Measurements from ENCODE around the gene ZC3H18. TPM values are rescaled to one million over a fixed set of nuclear protein-coding genes. Genes with fewer than 3 reads are reported as not detected.
A peak's percentile ranks its signal among the peaks of the same experiment; 100 is the strongest.
"Not testable (repeated sequence)": the region's sequence is repeated elsewhere in the genome, so short reads cannot be mapped to it uniquely, and the experiment has no call there.

The ZC3H18 gene
- total and polyA plus RNA-seq, 9 donors: 9.2 to 34.8 (median 31.4) TPM

GRCh38 chr16:88658714-88659113, 88.5 kb downstream of the ZC3H18 start:
- Histone ChIP-seq H3K9me3 (replicated peaks; ENCODE audit: control insufficient read depth, low read depth, low read length) (no peaks in the 10 kb centered on the region), H3K27me3 (ENCODE audit: control insufficient read depth, insufficient read depth, low read length) (no peaks in the 10 kb centered on the region), H3K27ac (ENCODE audit: low read length) (no peak overlapping the region), H3K36me3 (ENCODE audit: control insufficient read depth, insufficient read depth, low read length) (peaks cover 48% of the 10 kb centered on the region), H3K4me1 (ENCODE audit: control insufficient read depth, insufficient read depth, low read length) (peaks cover 10% of the 10 kb centered on the region), H3K4me3 (ENCODE audit: low read length) (no peak overlapping the region)
- no peak for DNase-seq
- WGBS (ENCODE audit: insufficient coverage): 67% methylated on average over 10 of the region's 15 CpGs

DNA sequence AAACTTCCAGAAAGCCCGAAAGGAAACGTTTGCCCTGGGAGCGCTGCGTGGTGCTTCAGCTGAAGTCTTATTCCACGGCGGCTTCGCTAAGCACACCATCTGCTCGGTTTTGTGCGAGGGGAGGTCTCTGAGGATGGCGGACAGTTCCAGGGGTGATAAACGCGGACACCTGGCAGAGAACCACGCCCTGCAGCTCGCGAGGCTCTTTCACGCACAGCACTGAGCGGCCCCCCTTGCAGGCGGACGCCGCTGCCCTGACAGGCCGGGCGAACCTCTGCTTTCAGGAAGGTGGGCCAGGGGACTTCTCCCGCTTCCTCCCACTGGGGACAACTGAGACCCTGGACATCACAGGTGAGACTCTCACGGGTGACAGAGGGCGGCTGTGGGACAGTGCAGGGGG, 89.0 kb downstream of the ZC3H18 start:
- H3K36me3 ChIP-seq (ENCODE audit: control insufficient read depth, insufficient read depth, low read length): peaks cover 44% of the 10 kb centered on the region
- no peak for DNase-seq
- H3K27ac ChIP-seq (ENCODE audit: low read length): no peak overlapping the region
- no peaks in the 10 kb centered on the region for H3K27me3 ChIP-seq (ENCODE audit: control insufficient read depth, insufficient read depth, low read length)
- no peaks in the 10 kb centered on the region for H3K9me3 ChIP-seq (replicated peaks; ENCODE audit: control insufficient read depth, low read depth, low read length)
- H3K4me1 ChIP-seq (ENCODE audit: control insufficient read depth, insufficient read depth, low read length): peaks cover 14% of the 10 kb centered on the region
- H3K4me3 ChIP-seq (ENCODE audit: low read length): no peak overlapping the region
- WGBS (ENCODE audit: insufficient coverage): 88% methylated on average over 22 of the region's 25 CpGs

DNA sequence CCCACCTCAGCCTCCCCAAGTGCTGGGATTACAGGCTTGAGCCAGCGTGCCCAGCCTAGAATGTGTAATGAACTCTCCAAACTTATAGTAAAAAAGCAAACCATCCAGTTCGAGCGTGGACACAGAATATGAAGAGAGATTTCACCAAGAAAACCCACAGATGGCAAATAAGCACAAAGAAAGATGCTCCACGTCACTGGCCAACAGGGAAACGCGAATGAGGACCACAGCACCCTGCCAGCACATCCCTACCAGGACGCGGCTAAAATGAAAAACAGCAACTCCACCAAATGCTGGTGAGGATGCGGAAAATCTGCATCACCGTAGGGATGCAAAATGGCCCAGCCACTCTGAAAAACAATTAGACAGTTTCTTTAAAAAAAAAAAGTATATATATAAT, 91.3 kb downstream of the ZC3H18 start:
- DNase-seq: no peak
- H3K4me1 ChIP-seq (ENCODE audit: control insufficient read depth, insufficient read depth, low read length): peaks cover 26% of the 10 kb centered on the region
- 77% methylated on average over 3 of the region's 10 CpGs for WGBS (ENCODE audit: insufficient coverage)
- H3K36me3 ChIP-seq (ENCODE audit: control insufficient read depth, insufficient read depth, low read length): peaks cover 22% of the 10 kb centered on the region
- H3K9me3 ChIP-seq (replicated peaks; ENCODE audit: control insufficient read depth, low read depth, low read length): no peaks in the 10 kb centered on the region
- no peak overlapping the region for H3K4me3 ChIP-seq (ENCODE audit: low read length)
- H3K27me3 ChIP-seq (ENCODE audit: control insufficient read depth, insufficient read depth, low read length): no peaks in the 10 kb centered on the region
- H3K27ac ChIP-seq (ENCODE audit: low read length): no peak overlapping the region

GRCh38 chr16:88662222-88662842, 92.1 kb downstream of the ZC3H18 start:
- H3K27ac ChIP-seq (ENCODE audit: low read length): peak overlapping the region; percentile 71
- H3K27me3 ChIP-seq (ENCODE audit: control insufficient read depth, insufficient read depth, low read length): no peaks in the 10 kb centered on the region

DNA sequence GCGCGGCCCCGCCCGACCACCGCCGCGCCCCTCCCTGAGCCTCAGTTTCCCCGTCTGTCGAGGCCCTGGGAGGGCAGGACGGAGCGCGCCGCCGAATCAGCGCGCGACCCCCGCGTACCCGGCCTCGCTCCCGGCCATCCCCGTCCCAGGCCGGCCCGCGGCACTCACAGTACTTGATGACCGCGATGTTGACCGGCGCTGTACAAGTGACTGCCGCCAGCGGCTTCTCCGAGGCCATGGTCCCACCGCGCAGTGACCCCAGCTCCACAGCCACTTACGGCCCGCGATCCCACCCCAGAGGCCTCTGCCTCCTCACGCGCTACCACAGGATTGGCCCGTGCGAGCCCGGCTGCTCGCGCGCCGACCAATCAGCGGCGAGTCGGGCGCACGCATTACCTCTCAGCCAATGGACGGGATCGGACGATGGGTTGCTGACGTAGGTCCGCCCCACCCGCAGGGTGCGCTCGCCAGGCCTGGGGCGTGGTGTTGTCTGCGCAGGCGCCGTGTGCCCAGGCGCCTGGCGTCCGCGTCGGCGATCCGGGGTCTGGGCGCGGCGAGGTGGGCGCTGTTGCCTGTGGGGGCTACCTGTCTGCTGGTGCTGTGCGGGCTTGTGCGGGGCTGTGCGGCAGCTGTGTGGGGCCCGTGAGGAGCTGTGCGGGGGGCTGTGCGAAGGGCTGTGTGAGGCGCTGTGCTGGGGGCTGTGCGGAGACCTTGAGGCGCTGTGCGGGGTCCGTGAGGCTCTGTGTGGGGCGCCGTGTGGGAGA, 92.8 kb downstream of the ZC3H18 start, which contains the start of gene MVD:
Gene MVD (minus strand): TSS at position 249 of the 764 bp plus-strand sequence. CDS start 11 bp downstream, at position 238.
- H3K4me3 ChIP-seq (ENCODE audit: low read length): peak within 1 kb of the TSS; percentile 95
- H3K9me3 ChIP-seq (replicated peaks; ENCODE audit: control insufficient read depth, low read depth, low read length): no peaks in the 10 kb centered on the region
- DNase-seq: peak; percentile 99
- H3K4me1 ChIP-seq (ENCODE audit: control insufficient read depth, insufficient read depth, low read length): peaks cover 31% of the 10 kb centered on the region
- WGBS (ENCODE audit: insufficient coverage): under 1% methylated on average over 88 of the region's 88 CpGs
- peaks cover 10% of the 10 kb centered on the region for H3K36me3 ChIP-seq (ENCODE audit: control insufficient read depth, insufficient read depth, low read length)
- no peaks in the 10 kb centered on the region for H3K27me3 ChIP-seq (ENCODE audit: control insufficient read depth, insufficient read depth, low read length)
- H3K27ac ChIP-seq (ENCODE audit: low read length): peak within 1 kb of the TSS; percentile 76

More at GRCh38 chr16:88662222-88662842, 92.1 kb downstream of the ZC3H18 start:
- 1% methylated on average over 47 of the region's 49 CpGs for WGBS (ENCODE audit: insufficient coverage)
- H3K4me3 ChIP-seq (ENCODE audit: low read length): peak overlapping the region; percentile 77
- no peak for DNase-seq
- H3K4me1 ChIP-seq (ENCODE audit: control insufficient read depth, insufficient read depth, low read length): peaks cover 27% of the 10 kb centered on the region
- H3K36me3 ChIP-seq (ENCODE audit: control insufficient read depth, insufficient read depth, low read length): peaks cover 15% of the 10 kb centered on the region
- no peaks in the 10 kb centered on the region for H3K9me3 ChIP-seq (replicated peaks; ENCODE audit: control insufficient read depth, low read depth, low read length)

DNA sequence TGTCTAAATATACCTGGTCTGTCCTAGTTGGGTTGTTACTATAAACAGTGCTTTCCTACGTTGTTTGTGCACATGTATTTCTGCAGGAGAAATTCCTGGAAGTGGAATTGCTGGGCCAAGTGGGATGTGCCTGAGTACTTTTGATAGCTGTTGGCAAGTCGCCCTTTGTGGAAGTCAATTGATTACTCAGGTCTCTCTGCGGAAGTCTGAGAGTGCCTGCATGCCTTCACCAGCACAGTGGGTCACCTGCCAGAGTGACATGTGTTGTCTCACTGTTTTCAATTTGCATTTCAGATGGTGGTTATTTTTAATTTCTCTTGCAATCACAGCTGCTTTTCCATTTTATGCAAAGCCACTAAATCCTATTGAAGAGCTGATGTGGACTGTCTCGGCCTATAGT, 94.9 kb downstream of the ZC3H18 start:
- DNase-seq: peak; percentile 64
- no peaks in the 10 kb centered on the region for H3K27me3 ChIP-seq (ENCODE audit: control insufficient read depth, insufficient read depth, low read length)
- H3K27ac ChIP-seq (ENCODE audit: low read length): peak overlapping the region; percentile 62
- H3K4me1 ChIP-seq (ENCODE audit: control insufficient read depth, insufficient read depth, low read length): peaks cover 31% of the 10 kb centered on the region
- no peaks in the 10 kb centered on the region for H3K9me3 ChIP-seq (replicated peaks; ENCODE audit: control insufficient read depth, low read depth, low read length)
- H3K36me3 ChIP-seq (ENCODE audit: control insufficient read depth, insufficient read depth, low read length): peaks cover 8% of the 10 kb centered on the region
- no peak overlapping the region for H3K4me3 ChIP-seq (ENCODE audit: low read length)
- WGBS (ENCODE audit: insufficient coverage): 89% methylated on average over 2 of the region's 4 CpGs

DNA sequence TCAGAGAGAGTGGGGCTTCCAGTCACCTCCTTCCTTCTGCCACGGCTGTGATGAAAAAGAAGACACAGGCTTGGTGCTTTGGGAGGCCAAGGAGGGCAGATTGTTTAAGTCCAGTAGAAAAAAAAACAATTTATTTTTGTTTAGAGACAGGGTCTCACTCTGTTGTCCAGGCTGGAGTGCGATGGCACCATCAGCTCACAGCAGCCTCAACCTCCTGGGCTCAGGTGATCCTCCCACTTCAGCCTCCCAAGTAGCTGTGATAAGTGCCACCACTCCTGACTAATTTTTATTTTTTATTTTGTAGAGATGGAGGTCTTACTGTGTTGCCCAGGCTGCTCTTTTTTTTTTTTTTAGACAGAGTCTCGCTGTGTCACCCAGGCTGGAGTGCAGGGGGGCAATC, 95.4 kb downstream of the ZC3H18 start:
- H3K27ac ChIP-seq (ENCODE audit: low read length): peak overlapping the region; percentile 62
- peaks cover 31% of the 10 kb centered on the region for H3K4me1 ChIP-seq (ENCODE audit: control insufficient read depth, insufficient read depth, low read length)
- no CpG with 5 or more reads among the region's 3 CpGs for WGBS (ENCODE audit: insufficient coverage)
- H3K36me3 ChIP-seq (ENCODE audit: control insufficient read depth, insufficient read depth, low read length): peaks cover 8% of the 10 kb centered on the region
- H3K9me3 ChIP-seq (replicated peaks; ENCODE audit: control insufficient read depth, low read depth, low read length): no peaks in the 10 kb centered on the region
- no peaks in the 10 kb centered on the region for H3K27me3 ChIP-seq (ENCODE audit: control insufficient read depth, insufficient read depth, low read length)
- no peak overlapping the region for H3K4me3 ChIP-seq (ENCODE audit: low read length)
- no peak for DNase-seq

DNA sequence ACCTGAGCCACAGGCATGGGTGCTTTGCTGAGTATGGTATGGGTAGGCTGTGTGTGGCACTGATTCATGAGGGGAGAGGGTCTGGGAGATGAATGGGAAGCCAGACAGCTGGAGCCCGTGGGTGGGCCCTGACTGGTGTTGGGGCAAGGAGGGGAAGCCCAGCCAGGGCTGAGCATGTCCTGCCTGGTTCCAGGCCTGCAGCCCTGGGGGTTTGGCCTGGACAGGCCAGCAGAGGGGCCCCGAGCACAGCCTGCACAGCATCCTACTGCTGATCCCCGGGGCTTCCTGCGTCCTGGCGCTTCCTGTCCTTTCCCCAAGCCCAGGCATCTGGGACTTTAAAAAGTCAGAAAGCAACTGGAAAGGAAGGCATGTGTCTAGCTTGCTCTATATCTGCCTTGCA, 97.3 kb downstream of the ZC3H18 start:
- peaks cover 11% of the 10 kb centered on the region for H3K36me3 ChIP-seq (ENCODE audit: control insufficient read depth, insufficient read depth, low read length)
- H3K27ac ChIP-seq (ENCODE audit: low read length): no peak overlapping the region
- WGBS (ENCODE audit: insufficient coverage): 20% methylated on average over 2 of the region's 5 CpGs
- H3K27me3 ChIP-seq (ENCODE audit: control insufficient read depth, insufficient read depth, low read length): no peaks in the 10 kb centered on the region
- H3K9me3 ChIP-seq (replicated peaks; ENCODE audit: control insufficient read depth, low read depth, low read length): no peaks in the 10 kb centered on the region
- H3K4me3 ChIP-seq (ENCODE audit: low read length): no peak overlapping the region
- DNase-seq: no peak
- H3K4me1 ChIP-seq (ENCODE audit: control insufficient read depth, insufficient read depth, low read length): peaks cover 26% of the 10 kb centered on the region

DNA sequence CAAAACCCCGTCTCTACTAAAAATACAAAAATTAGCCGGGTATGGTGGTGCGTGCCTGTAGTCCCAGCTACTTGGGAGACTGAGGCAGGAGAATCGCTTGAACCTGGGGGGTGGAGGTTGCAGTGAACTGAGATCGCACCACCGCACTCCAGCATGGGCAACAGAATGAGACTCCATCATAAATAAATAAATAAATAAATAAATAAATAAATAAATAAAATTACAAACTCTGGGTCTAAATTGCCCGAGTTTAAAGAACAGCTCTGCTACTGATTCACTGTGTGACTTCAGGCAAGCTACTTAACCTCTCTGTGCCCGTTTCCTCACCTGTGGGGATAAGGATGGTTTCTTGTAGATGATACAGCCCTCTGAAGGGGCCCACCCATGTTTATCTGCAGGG, 99.3 kb downstream of the ZC3H18 start:
- WGBS (ENCODE audit: insufficient coverage): no CpG with 5 or more reads among the region's 8 CpGs
- Histone ChIP-seq H3K36me3 (ENCODE audit: control insufficient read depth, insufficient read depth, low read length) (peaks cover 11% of the 10 kb centered on the region), H3K4me1 (ENCODE audit: control insufficient read depth, insufficient read depth, low read length) (peaks cover 36% of the 10 kb centered on the region)
- not testable (repeated sequence) for H3K27ac ChIP-seq (ENCODE audit: low read length); DNase-seq; H3K27me3 ChIP-seq (ENCODE audit: control insufficient read depth, insufficient read depth, low read length); H3K9me3 ChIP-seq (replicated peaks; ENCODE audit: control insufficient read depth, low read depth, low read length); H3K4me3 ChIP-seq (ENCODE audit: low read length)

DNA sequence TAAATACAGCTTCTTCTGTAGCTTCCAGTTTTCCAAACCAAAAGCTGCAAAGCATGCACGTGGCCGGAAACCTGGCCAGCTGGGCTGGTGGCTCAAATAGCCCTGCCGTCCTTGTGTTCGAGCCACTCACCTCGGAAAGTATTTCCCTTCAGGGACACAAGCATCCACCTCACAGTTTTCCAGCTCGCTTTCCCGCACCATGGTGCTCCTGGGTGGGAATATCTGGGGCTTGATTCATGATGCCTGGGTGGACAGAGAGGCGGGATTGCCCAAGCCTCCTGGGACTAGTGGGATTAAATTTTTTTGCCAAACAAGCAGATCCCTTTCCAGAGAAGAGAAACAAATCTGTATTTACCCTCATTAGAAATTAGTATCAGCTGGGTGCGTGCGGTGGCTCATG, 99.8 kb downstream of the ZC3H18 start:
- H3K9me3 ChIP-seq (replicated peaks; ENCODE audit: control insufficient read depth, low read depth, low read length): no peaks in the 10 kb centered on the region
- no peaks in the 10 kb centered on the region for H3K27me3 ChIP-seq (ENCODE audit: control insufficient read depth, insufficient read depth, low read length)
- H3K27ac ChIP-seq (ENCODE audit: low read length): no peak overlapping the region
- peaks cover 35% of the 10 kb centered on the region for H3K4me1 ChIP-seq (ENCODE audit: control insufficient read depth, insufficient read depth, low read length)
- no CpG with 5 or more reads among the region's 10 CpGs for WGBS (ENCODE audit: insufficient coverage)
- peaks cover 11% of the 10 kb centered on the region for H3K36me3 ChIP-seq (ENCODE audit: control insufficient read depth, insufficient read depth, low read length)
- peak; percentile 59 for DNase-seq
- H3K4me3 ChIP-seq (ENCODE audit: low read length): no peak overlapping the region

Data from muscle of leg (tissue), 11 donors.